Stimulated activated CD4-positive, alpha-beta T cell treated with anti-CD3 and anti-CD28 coated beads, TNF-alpha, amount 100 ng/mL, for 4 hours (primary cell): Measurements from ENCODE around the gene ST14.
"Not testable (repeated sequence)": the region's sequence is repeated elsewhere in the genome, so short reads cannot be mapped to it uniquely, and the experiment has no call there.

ENCODE experiments used
- DNase-seq, 3 experiments: peaks; one replicate each; pipeline ENCODE4 v3.0.0-alpha.2; 2020; ENCODE audit warnings: low read depth in 3 of 3

ST14 gene

GRCh38 chr11:130188047-130188446, 28.5 kb downstream of the ST14 start:
- no peak for DNase-seq

GRCh38 chr11:130188585-130189347, 29.2 kb downstream of the ST14 start:
- DNase-seq = no peak

- DNase-seq = no peak
These were observed 30.1 kb downstream of the ST14 start for GRCh38 chr11:130189492-130190210.

GRCh38 chr11:130190371-130190881, 30.8 kb downstream of the ST14 start:
- no peak for DNase-seq

GRCh38 chr11:130191896-130192295, 32.3 kb downstream of the ST14 start:
- no peak for DNase-seq

- no peak for DNase-seq
These were observed 33.3 kb downstream of the ST14 start for GRCh38 chr11:130192845-130193267.

GRCh38 chr11:130193551-130193950, 34.0 kb downstream of the ST14 start:
- DNase-seq = not testable (repeated sequence)

GRCh38 chr11:130194241-130195023, 34.9 kb downstream of the ST14 start:
- DNase-seq = no peak

GRCh38 chr11:130197386-130198035, 37.9 kb downstream of the ST14 start:
- no peak for DNase-seq

GRCh38 chr11:130198292-130198691, 38.7 kb downstream of the ST14 start:
- no peak for DNase-seq

GRCh38 chr11:130198964-130199363, 39.4 kb downstream of the ST14 start:
- no peak for DNase-seq

GRCh38 chr11:130199792-130200191, 40.2 kb downstream of the ST14 start:
- DNase-seq = no peak

GRCh38 chr11:130201026-130201425, 41.4 kb downstream of the ST14 start:
- DNase-seq = no peak

- no peak for DNase-seq
These were observed 42.6 kb downstream of the ST14 start for GRCh38 chr11:130202009-130202817.

- DNase-seq = no peak
These were observed 43.5 kb downstream of the ST14 start for GRCh38 chr11:130202818-130203689.

- DNase-seq = no peak
These were observed 44.5 kb downstream of the ST14 start for GRCh38 chr11:130203766-130204702.

- no peak for DNase-seq
These were observed 45.1 kb downstream of the ST14 start for GRCh38 chr11:130204703-130205095.

- DNase-seq = no peak
These were observed 46.6 kb downstream of the ST14 start for GRCh38 chr11:130206141-130206540.
